Stimulated activated CD8-positive, alpha-beta memory T cell treated with anti-CD3 and anti-CD28 coated beads, Interleukin-7, amount 100 ng/mL, for 24 hours (primary cell): ENCODE data around the gene XPO6.
"Not testable (repeated sequence)": the region's sequence is repeated elsewhere in the genome, so short reads cannot be mapped to it uniquely, and the experiment has no call there.

Experiments used
- DNase-seq: peaks from one replicate; pipeline ENCODE4 v3.0.0-alpha.2; 2020; ENCODE audit warnings: low read depth

XPO6 gene

GRCh38 chr16:28149011-28149888, 62.5 kb downstream of the XPO6 start:
- no peak for DNase-seq

DNA sequence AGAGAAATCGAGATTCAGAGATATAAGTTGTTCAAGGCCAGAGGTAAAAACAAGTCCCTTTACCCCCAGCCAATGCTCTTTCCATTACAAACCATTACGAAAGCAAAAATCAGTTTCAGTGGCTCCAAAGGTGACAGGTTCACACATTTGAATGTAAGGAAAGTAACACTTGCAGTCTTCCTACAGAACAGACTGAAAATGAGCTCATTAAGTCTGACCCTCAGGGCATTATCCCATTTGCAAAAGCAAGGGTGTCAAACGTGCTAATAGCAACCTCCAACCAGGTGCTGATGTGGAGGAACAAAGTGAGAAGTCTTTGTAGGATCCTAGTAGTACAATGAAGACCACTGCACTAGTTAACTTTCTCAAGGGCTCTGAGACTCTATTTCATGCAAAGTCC, 65.2 kb downstream of the XPO6 start:
- no peak for DNase-seq

GRCh38 chr16:28145796-28146195, 66.0 kb downstream of the XPO6 start:
- no peak for DNase-seq

DNA sequence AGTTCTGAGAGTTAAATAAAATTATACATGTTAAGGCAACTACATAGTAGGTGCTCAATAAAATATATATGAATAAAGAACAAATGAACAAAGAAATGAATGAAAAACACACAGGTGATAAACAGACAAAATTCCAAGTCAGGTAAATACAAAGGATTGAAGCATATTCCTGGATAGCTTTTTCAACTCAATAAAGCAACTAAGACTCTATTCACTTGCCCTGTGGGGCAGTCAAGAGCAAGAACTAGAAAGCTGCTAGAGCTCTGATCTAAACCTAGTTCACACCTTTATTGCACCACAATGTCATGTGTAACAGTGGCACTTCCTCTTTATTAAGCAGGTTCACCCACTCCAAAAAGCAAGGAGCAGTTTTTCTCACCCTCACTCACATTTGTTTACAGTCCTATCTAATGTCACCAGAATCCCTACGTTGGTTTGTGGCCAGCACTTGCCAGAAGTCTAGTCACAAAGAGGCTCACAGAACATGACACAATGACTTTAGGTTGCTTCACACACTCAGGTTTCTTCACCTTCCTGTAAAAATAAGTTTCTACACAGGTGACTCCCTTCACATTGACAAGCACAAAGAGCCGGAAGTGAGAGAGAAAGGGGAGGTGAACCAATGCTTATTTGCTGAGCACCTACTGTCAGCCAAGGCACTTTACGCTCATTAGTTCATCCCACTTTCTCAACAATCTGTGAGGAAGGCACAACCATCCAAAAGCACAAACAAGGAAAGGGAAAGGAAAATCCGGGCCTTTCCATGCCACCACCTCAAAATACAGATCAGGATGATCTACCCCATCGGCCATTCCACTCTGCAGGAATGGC, 70.8 kb downstream of the XPO6 start:
- DNase-seq, result no peak

- no peak for DNase-seq
These were observed 72.2 kb downstream of the XPO6 start for GRCh38 chr16:28139530-28139929.

- no peak for DNase-seq
These were observed 74.9 kb downstream of the XPO6 start for GRCh38 chr16:28136751-28137434.

- no peak for DNase-seq
These were observed 78.1 kb downstream of the XPO6 start for GRCh38 chr16:28133666-28134065.

- DNase-seq, result no peak
These were observed 79.9 kb downstream of the XPO6 start for GRCh38 chr16:28131743-28132393.

GRCh38 chr16:28131181-28131580, 80.6 kb downstream of the XPO6 start:
- no peak for DNase-seq

- no peak for DNase-seq
These were observed 81.4 kb downstream of the XPO6 start for GRCh38 chr16:28130099-28131088.

DNA sequence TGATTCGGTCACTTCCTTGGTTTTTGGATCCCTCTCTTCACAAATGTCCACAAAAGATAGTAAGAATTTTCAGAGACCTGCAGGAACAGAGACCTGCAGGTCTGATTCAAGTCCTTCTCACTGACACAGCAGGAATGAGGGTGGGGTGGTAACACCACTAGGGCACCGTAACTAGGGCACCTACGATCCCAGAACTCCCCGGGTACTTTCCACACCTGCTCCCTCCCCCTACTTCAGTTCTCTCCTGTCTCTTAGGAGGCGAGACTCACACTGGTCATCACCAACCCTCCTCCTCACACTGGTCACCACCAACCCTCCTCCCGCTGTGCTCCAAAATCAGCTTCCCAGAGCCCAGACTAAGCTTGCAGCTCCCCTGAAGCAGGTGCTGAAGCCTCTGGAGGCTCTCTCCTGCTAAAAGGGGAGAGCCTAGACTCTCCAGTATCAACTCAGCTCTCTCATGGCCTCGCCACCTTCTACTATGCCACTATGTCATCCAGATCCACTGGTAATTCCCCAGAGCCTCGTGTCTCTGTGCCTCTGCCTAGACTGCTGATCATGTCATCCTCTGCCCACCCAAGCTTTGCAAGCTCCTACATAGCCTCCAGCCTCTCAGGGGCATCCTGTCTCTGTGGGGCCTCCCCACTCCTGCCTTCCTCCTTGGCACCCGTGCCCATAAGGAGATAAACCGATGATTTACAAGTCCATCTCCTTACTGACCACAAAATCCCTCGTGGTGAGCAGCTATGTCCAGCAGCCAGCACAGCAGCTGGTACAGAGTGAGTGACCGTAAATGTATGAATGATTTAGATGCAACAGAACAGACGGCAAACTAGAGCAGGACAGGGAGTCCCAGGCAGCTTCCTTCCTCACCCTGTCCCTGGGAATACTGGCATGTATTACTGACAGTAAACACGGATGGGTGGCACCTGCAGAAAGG, 84.8 kb downstream of the XPO6 start:
- DNase-seq, result no peak

DNA sequence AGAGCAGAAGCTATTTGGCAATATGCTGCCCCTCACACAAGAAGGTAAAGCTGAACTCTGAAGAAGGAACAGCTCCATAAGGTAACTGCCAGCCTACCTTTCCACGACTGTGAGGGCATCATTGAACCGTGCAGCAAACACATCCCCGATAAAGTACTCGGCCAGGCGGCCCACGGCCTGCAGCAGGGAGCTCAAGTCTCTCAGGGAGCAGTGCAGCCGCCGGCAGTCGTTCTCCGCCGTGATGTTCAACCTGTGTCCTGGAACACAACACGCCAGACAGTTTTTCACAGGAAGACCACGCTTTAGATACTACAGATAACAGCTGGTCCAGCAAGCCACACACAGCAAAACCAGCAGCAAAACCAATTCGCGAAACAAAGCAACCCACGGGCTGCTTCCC, 86.2 kb downstream of the XPO6 start:
- no peak for DNase-seq

- DNase-seq, result no peak
These were observed 90.2 kb downstream of the XPO6 start for GRCh38 chr16:28121527-28121926.

DNA sequence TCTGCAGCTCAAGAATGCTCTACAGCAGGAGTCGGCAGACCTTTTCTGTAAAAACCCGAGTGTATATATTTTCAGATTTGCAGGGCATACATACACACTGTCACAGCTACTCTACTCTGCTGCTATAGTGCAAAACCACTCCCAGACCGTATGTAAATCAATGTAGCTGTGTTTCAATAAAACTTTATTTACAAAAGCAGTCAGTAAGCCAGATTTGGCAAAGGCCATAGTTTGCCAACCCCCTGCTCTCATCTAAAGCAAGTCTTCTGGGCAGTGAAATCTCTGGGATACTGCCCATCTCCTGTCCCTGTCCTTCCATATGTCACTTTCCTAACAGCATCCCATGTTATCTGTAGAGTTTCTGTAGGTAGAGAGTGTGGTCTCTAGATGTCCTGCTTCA, 91.0 kb downstream of the XPO6 start:
- no peak for DNase-seq

DNA sequence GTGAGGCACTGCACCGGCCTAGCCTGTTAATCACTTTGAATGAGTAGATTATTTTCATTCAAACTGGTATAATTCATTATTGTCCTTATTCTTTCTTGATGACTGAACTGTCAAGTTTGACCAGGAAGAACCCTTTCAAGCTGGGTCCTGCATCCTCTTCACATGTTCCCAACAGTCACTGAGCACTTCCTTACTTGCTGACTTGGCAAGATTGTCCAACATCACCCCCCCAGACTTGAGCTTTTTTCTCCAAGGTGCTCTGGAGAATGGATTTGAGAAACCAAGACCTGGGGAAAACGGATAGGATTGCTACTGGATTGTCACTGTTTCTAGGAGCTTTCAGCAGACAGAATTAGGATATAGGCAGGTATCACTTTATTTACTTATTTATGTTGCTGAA, 93.1 kb downstream of the XPO6 start:
- no peak for DNase-seq

DNA sequence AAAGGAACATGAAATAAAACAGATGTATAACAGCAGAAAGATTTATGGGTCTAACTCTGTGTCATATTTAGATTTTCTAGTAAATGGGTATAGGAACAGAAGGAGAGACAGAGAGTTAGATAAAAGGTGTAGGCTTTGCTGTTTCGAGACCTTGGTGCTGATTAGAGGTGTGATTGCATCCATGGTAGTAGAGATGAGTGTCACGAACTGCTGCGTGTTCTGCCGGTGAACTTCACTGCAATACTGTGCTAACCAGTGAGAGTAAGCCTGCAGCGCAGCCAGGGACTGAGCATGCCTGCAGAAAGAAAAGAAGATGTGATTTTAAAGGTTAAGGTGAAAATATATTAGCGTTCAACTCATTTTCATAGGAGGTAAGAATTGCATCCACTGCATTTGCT, 94.6 kb downstream of the XPO6 start:
- DNase-seq, result no peak

GRCh38 chr16:28115866-28116265, 95.9 kb downstream of the XPO6 start:
- DNase-seq, result not testable (repeated sequence)

DNA sequence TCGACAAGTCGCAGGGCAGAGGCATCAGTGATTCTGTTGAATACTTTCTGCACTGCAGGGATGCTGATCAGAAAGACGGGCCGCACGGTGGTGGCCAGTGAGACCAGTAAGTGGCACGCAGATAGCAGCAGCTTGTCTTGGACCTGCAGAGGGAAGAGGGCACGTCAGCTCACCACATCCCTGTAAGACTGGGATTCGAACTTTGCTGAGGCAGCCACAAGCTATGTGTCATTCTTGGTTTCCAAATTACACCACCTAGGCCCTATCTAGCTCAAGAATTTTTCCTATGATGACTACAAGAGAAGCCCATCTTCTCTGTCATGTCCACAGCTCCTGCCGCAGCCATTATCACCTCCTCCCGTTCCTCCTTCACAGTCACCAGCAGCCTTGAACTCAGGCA, 98.9 kb downstream of the XPO6 start:
- DNase-seq, result no peak

DNA sequence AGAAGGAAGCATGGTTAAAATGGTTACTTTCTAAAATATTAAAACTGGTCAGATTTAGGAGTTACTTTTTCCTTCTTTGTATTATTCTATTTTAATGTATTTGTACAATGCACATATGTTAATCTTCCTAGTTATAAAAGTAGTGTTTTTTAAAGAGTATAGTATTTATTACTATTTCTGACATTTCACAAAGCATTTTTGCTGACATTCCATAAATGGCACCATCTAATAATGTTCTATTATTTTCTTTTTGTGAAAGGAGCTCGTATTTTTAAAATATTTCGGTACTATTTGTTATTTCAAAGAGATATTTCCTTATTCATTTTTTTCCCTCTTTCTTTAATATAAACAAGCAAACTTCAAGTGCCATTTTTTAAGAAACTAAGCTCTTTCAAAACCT, 100.8 kb downstream of the XPO6 start:
- no peak for DNase-seq

DNA sequence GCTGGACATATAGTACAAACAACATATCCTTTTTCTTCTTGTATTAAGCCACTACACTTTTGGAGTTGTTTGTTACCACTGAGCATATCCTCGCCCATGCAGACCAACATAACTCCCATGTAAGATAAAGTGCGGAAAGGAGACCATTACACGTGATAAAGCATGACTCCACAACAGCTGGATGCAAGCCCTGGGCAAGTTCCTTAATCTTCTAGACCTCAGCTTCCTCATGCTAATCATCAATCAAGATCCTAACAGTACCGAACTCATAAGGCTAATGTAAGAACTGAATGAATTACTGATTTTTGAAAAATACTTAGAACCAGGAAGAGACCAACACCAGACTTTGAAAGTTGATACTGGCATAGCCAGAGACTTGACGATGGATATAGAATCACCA, 101.3 kb downstream of the XPO6 start:
- no peak for DNase-seq
